Measurements from ENCODE around the gene TBX1.

Gene TBX1

GRCh38 chr22:19760058-19760950, at the start of gene TBX1:
Gene TBX1 (plus strand): TSS chr22:19760778. CDS start chr22:19760844, 66 bp downstream.
- peaks cover 100% of the 10 kb centered on the region for H3K27me3 ChIP-seq
- peaks cover 31% of the 10 kb centered on the region for H3K4me1 ChIP-seq
- peak within 1 kb of the TSS; percentile 52 for H3K4me3 ChIP-seq
- no peaks in the 10 kb centered on the region for H3K9me3 ChIP-seq
- peaks cover 92% of the 10 kb centered on the region for H4K20me1 ChIP-seq
- H3K4me2 ChIP-seq = peak within 1 kb of the TSS; percentile 45
- H3K36me3 ChIP-seq = no peaks in the 10 kb centered on the region
- no peak within 1 kb of the TSS for H3K9ac ChIP-seq
- TF ChIP-seq Cebpa-rat (IDR thresholded peaks at IDR 0.05) = no peak
- no peak within 1 kb of the TSS for H3K27ac ChIP-seq

GRCh38 chr22:19713245-19713644, 47.3 kb upstream of the TBX1 start:
- no peak for TF ChIP-seq Cebpa-rat (IDR thresholded peaks at IDR 0.05)
- H3K9ac ChIP-seq = no peak overlapping the region
- H3K27ac ChIP-seq = no peak overlapping the region
- peaks cover 30% of the 10 kb centered on the region for H3K4me1 ChIP-seq
- no peak overlapping the region for H3K4me2 ChIP-seq
- peaks cover 48% of the 10 kb centered on the region for H3K27me3 ChIP-seq
- H3K9me3 ChIP-seq = no peaks in the 10 kb centered on the region
- no peaks in the 10 kb centered on the region for H3K36me3 ChIP-seq
- no peak overlapping the region for H3K4me3 ChIP-seq
- H4K20me1 ChIP-seq = peaks cover 9% of the 10 kb centered on the region; the same call in 1 of the 2 replicates

DNA sequence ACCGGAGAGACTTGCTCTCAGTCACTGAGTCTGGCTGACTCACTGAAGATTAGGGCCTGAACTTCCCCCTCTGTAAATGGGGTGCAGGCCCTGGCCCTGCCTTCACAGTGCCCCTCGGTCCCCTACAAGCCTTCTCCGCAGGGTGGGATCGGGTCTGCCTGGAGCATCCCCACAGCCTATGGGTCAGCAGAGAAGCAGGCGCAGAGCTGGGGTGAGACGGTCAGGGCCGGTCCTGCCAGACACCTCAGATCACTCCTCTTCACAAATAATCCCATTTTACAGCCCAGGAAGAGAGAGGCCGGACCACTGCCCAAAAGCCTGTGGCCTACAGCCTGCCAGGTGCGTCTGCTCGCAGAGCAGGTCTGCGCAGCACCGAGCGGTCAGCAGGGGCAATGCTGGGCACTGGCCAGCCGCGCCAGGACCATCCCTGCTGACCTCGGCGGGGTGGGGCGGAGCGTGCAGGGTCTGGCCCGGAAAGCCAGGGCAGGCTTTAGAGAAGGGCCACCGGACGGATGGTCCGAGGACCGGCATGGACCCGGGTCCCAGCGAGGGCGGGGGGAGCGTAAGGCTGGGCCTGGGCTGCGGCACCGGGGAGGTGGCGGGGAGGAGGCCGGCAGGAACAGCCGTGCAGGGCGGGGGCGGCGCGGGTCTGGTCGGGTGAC, 46.8 kb upstream of the TBX1 start:
- Histone ChIP-seq H4K20me1 (peaks cover 9% of the 10 kb centered on the region; the same call in 1 of the 2 replicates), H3K27ac (no peak overlapping the region), H3K4me3 (peak overlapping the region; percentile 73), H3K36me3 (no peaks in the 10 kb centered on the region), H3K9me3 (no peaks in the 10 kb centered on the region), H3K4me2 (peak overlapping the region; percentile 89), H3K27me3 (peaks cover 48% of the 10 kb centered on the region), H3K4me1 (peaks cover 26% of the 10 kb centered on the region), H3K9ac (0 out of 2 replicates have a peak overlapping the region, but pooled peaks have one; percentile 66)
- no peak for TF ChIP-seq Cebpa-rat (IDR thresholded peaks at IDR 0.05)

- Histone ChIP-seq H3K27me3 (peaks cover 48% of the 10 kb centered on the region), H3K27ac (no peak within 1 kb of the TSS), H3K9me3 (no peaks in the 10 kb centered on the region), H4K20me1 (peaks cover 15% of the 10 kb centered on the region), H3K9ac (peak within 1 kb of the TSS; percentile 66), H3K4me2 (peak within 1 kb of the TSS; percentile 89), H3K4me1 (peaks cover 25% of the 10 kb centered on the region), H3K4me3 (peak within 1 kb of the TSS; percentile 73), H3K36me3 (peaks cover under 1% of the 10 kb centered on the region; the same call in 1 of the 2 replicates)
- no peak for TF ChIP-seq Cebpa-rat (IDR thresholded peaks at IDR 0.05)
Measured at GRCh38 chr22:19714312-19715187, 46.0 kb upstream of the TBX1 start, which contains the start of gene SEPTIN5. Gene SEPTIN5 (plus strand): TSS chr22:19714503. CDS start chr22:19714589, 86 bp downstream.

GRCh38 chr22:19715188-19715930, 45.2 kb upstream of the TBX1 start:
- TF ChIP-seq Cebpa-rat (IDR thresholded peaks at IDR 0.05) = no peak
- Histone ChIP-seq H3K4me1 (peaks cover 31% of the 10 kb centered on the region), H3K4me2 (peak overlapping the region; percentile 89), H3K9ac (no peak overlapping the region), H3K27me3 (peaks cover 52% of the 10 kb centered on the region), H3K9me3 (no peaks in the 10 kb centered on the region), H3K27ac (no peak overlapping the region), H3K36me3 (peaks cover 9% of the 10 kb centered on the region; the same call in 1 of the 2 replicates), H3K4me3 (peak overlapping the region; percentile 73), H4K20me1 (peaks cover 23% of the 10 kb centered on the region)

DNA sequence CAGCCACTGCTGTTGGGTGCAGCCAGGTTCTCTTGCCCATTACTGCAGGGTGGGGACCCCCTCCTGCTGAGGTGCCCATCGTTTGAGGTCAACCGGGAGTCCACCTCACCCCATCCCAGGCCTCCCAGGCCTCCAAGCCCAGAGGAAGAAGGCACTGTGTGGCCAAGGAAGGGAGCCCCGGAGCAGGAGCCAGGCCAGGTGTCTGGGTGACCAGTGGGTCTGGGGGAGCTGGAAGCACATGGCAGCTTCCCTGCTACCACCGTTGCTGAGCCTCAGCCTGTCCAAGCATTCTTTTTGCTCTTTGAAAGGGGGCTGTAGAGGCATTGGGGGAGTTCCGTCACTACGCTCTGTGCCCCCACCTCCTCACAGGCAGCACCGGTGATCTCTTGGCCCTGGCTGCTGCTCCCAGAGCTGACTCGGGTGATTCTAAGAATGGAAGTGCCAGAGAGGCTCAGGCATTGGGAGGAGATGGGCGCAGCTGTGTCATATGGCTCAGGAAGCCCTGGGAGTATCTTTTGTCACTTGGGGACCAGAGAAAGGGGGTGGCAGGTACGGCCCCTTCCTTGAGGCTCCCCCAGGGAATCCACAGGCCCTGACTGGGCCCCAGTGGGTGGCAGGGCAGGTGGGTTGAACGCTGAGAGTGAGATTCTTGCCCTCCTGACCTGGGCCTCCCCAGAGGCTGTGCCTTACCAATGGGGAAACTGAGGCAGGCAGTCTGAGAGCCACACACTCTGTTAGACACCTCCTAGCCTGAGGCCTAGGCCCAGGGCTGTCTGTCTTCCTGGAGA, 44.3 kb upstream of the TBX1 start:
- Histone ChIP-seq H4K20me1 (peaks cover 32% of the 10 kb centered on the region), H3K27me3 (peaks cover 53% of the 10 kb centered on the region), H3K4me1 (peaks cover 40% of the 10 kb centered on the region), H3K4me2 (peak overlapping the region; percentile 6; the same call in 1 of the 2 replicates), H3K9ac (no peak overlapping the region), H3K27ac (no peak overlapping the region), H3K36me3 (peaks cover 18% of the 10 kb centered on the region), H3K4me3 (no peak overlapping the region), H3K9me3 (no peaks in the 10 kb centered on the region)
- no peak for TF ChIP-seq Cebpa-rat (IDR thresholded peaks at IDR 0.05)

GRCh38 chr22:19716829-19717105, 43.8 kb upstream of the TBX1 start:
- Histone ChIP-seq H3K27me3 (peaks cover 57% of the 10 kb centered on the region), H3K36me3 (peaks cover 23% of the 10 kb centered on the region), H3K4me1 (peaks cover 41% of the 10 kb centered on the region), H3K9ac (no peak overlapping the region), H3K4me2 (0 out of 2 replicates have a peak overlapping the region, but pooled peaks have one; percentile 6), H3K9me3 (no peaks in the 10 kb centered on the region), H4K20me1 (peaks cover 37% of the 10 kb centered on the region), H3K27ac (no peak overlapping the region), H3K4me3 (no peak overlapping the region)
- TF ChIP-seq Cebpa-rat (IDR thresholded peaks at IDR 0.05) = no peak

DNA sequence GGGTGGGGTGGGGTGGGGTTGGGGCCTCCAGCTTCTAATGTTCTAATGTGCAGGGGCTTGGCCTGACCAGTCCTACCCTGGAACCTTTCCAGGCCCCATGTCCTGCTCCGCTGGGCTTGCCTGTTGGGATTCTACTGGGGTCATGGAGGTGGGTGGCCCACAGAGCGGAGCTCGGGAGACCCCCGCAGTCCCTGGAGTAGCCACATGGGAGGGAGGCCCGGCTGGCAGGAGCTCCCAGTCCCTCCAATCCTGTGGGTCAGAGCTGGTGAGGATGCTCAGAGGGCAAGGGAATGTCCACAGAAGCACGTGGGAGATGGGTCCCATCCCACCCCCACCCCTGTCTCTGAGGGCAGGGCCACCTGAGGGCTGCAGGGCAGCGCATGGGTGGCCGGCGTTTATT, 43.4 kb upstream of the TBX1 start:
- peaks cover 41% of the 10 kb centered on the region for H3K4me1 ChIP-seq
- no peak for TF ChIP-seq Cebpa-rat (IDR thresholded peaks at IDR 0.05)
- no peak overlapping the region for H3K27ac ChIP-seq
- peaks cover 27% of the 10 kb centered on the region for H3K36me3 ChIP-seq
- H3K27me3 ChIP-seq = peaks cover 57% of the 10 kb centered on the region
- H4K20me1 ChIP-seq = peaks cover 42% of the 10 kb centered on the region
- no peak overlapping the region for H3K4me3 ChIP-seq
- H3K9me3 ChIP-seq = no peaks in the 10 kb centered on the region
- peak overlapping the region; percentile 100 for H3K4me2 ChIP-seq
- no peak overlapping the region for H3K9ac ChIP-seq
